HEK293 (cell line): Measurements from ENCODE around the gene ENDOU.
A peak's percentile ranks its signal among the peaks of the same experiment; 100 is the strongest.

Experiments
- CTCF ChIA-PET: fragments of 350-600 bp; formaldehyde crosslinking; extraction: SDS; loops from one replicate; lab custom pipeline; 2021; ENCODE audit warnings: antibody characterized with exemption; lab: Yijun Ruan, JAX
- POLR2A ChIA-PET: fragments of 300-600 bp; formaldehyde crosslinking; extraction: SDS; loops from one replicate; lab custom pipeline; 2020; ENCODE audit warnings: antibody characterized with exemption, inconsistent platforms; lab: Yijun Ruan, JAX
- H3K27ac ChIP-seq: fragments of 200-500 bp; sonication (Bioruptor generic); 2 replicates; pipeline ENCODE4 v1.5.1; 2014; ENCODE audit warnings: low read depth, low read length, control low read depth, inconsistent platforms; ENCODE audit errors: extremely low read depth
- H3K36me3 ChIP-seq, 2 experiments: fragments of 200-500 bp in 1 of 2; sonication (Bioruptor generic) in 1 of 2; 1 replicate in 1 of 2; 2 replicates in 1 of 2; pipeline ENCODE4 v1.5.1; 2014 to 2017; ENCODE audit warnings: inconsistent platforms in 2 of 2, low read length in 2 of 2; ENCODE audit not compliant: control insufficient read depth in 2 of 2, insufficient read depth in 1 of 2
- H3K4me1 ChIP-seq: fragments of 200-500 bp; sonication (Bioruptor generic); 2 replicates; pipeline ENCODE4 v1.5.1; 2014; ENCODE audit warnings: mild to moderate bottlenecking, low read length, inconsistent platforms; ENCODE audit not compliant: control insufficient read depth, insufficient read depth
- H3K4me3 ChIP-seq: 2 replicates; pipeline ENCODE4 v1.5.1; 2011; ENCODE audit warnings: low read depth, mild to moderate bottlenecking, control low read depth, low read length, moderate library complexity
- H3K9me3 ChIP-seq: fragments of 200-500 bp; sonication (Bioruptor generic); 2 replicates; pipeline ENCODE4 v1.5.1; 2014; ENCODE audit warnings: low read depth, low read length, inconsistent platforms; ENCODE audit not compliant: control insufficient read depth, insufficient read depth
- FEZF1 ChIP-seq: fragments of 450-650 bp; formaldehyde crosslinking; IDR thresholded peaks from 2 replicates; pipeline ENCODE4 v1.5.1; 2016; ENCODE audit warnings: missing biosample characterization, missing genetic modification characterization
- GLIS1 ChIP-seq: fragments of 450-650 bp; formaldehyde crosslinking; IDR thresholded peaks from 2 replicates; pipeline ENCODE4 v1.5.1; 2016; ENCODE audit warnings: missing biosample characterization, missing genetic modification characterization
- KLF10 ChIP-seq: fragments of 450-650 bp; IDR thresholded peaks from 2 replicates; pipeline ENCODE4 v1.5.1; 2018; ENCODE audit warnings: missing biosample characterization, mild to moderate bottlenecking, missing genetic modification characterization
- KLF16 ChIP-seq: fragments of 450-650 bp; formaldehyde crosslinking; IDR thresholded peaks from 2 replicates; pipeline ENCODE4 v1.5.1; 2017; ENCODE audit warnings: missing biosample characterization, missing genetic modification characterization
- KLF7 ChIP-seq: fragments of 450-650 bp; formaldehyde crosslinking; IDR thresholded peaks from 2 replicates; pipeline ENCODE4 v1.5.1; 2016; ENCODE audit warnings: missing biosample characterization, missing genetic modification characterization, borderline replicate concordance
- KLF8 ChIP-seq: fragments of 450-650 bp; formaldehyde crosslinking; IDR thresholded peaks from 2 replicates; pipeline ENCODE4 v1.5.1; 2016; ENCODE audit warnings: missing biosample characterization, missing genetic modification characterization
- OSR2 ChIP-seq: fragments of 450-650 bp; formaldehyde crosslinking; IDR thresholded peaks from 2 replicates; pipeline ENCODE4 v1.5.1; 2016; ENCODE audit warnings: missing biosample characterization, missing genetic modification characterization
- YY2 ChIP-seq: fragments of 450-650 bp; formaldehyde crosslinking; IDR thresholded peaks from 2 replicates; pipeline ENCODE4 v1.5.1; 2016; ENCODE audit warnings: missing biosample characterization, missing genetic modification characterization
- ZNF394 ChIP-seq: fragments of 450-650 bp; formaldehyde crosslinking; IDR thresholded peaks from 2 replicates; pipeline ENCODE4 v1.5.1; 2016; ENCODE audit warnings: missing biosample characterization, missing genetic modification characterization, mild to moderate bottlenecking, moderate library complexity, borderline replicate concordance
- ZNF404 ChIP-seq: fragments of 450-650 bp; formaldehyde crosslinking; IDR thresholded peaks from 2 replicates; pipeline ENCODE4 v1.5.1; 2017; ENCODE audit warnings: missing biosample characterization, missing genetic modification characterization
- ZNF747 ChIP-seq: fragments of 450-650 bp; formaldehyde crosslinking; IDR thresholded peaks from 2 replicates; pipeline ENCODE4 v1.5.1; 2016; ENCODE audit warnings: missing biosample characterization, missing genetic modification characterization
- ZNF843 ChIP-seq: fragments of 450-650 bp; formaldehyde crosslinking; IDR thresholded peaks from 2 replicates; pipeline ENCODE4 v1.5.1; 2016; ENCODE audit warnings: missing biosample characterization, missing genetic modification characterization
- ZSCAN16 ChIP-seq: fragments of 450-650 bp; formaldehyde crosslinking; IDR thresholded peaks from 2 replicates; pipeline ENCODE4 v1.5.1; 2016; ENCODE audit warnings: missing biosample characterization, missing genetic modification characterization
- TF ChIP-seq, protein P1 (sequence below): fragments of 450-650 bp; formaldehyde crosslinking; IDR thresholded peaks from 2 replicates; pipeline ENCODE4 v1.5.1; 2016; ENCODE audit warnings: missing biosample characterization, missing genetic modification characterization
- TF ChIP-seq, protein P2 (sequence below): fragments of 450-650 bp; formaldehyde crosslinking; IDR thresholded peaks from 2 replicates; pipeline ENCODE4 v1.5.1; 2016; ENCODE audit warnings: missing biosample characterization, missing genetic modification characterization
- TF ChIP-seq, protein P3 (sequence below): fragments of 450-650 bp; formaldehyde crosslinking; IDR thresholded peaks from 2 replicates; pipeline ENCODE4 v1.5.1; 2016; ENCODE audit warnings: missing biosample characterization, missing genetic modification characterization
- TF ChIP-seq, protein P4 (sequence below): fragments of 450-650 bp; formaldehyde crosslinking; IDR thresholded peaks from 2 replicates; pipeline ENCODE4 v1.5.1; 2016; ENCODE audit warnings: missing biosample characterization, missing genetic modification characterization, low read depth
- TF ChIP-seq, protein P5 (sequence below): fragments of 450-650 bp; IDR thresholded peaks from 2 replicates; pipeline ENCODE4 v1.5.1; 2018; ENCODE audit warnings: missing biosample characterization, mild to moderate bottlenecking, missing genetic modification characterization
- TF ChIP-seq, protein P6 (sequence below): fragments of 450-650 bp; formaldehyde crosslinking; IDR thresholded peaks from 2 replicates; pipeline ENCODE4 v1.5.1; 2016; ENCODE audit warnings: missing biosample characterization, missing genetic modification characterization
- TF ChIP-seq, protein P7 (sequence below): fragments of 450-650 bp; formaldehyde crosslinking; IDR thresholded peaks from 2 replicates; pipeline ENCODE4 v1.5.1; 2017; ENCODE audit warnings: missing biosample characterization, missing genetic modification characterization
- TF ChIP-seq, protein P8 (sequence below): fragments of 450-650 bp; formaldehyde crosslinking; IDR thresholded peaks from 2 replicates; pipeline ENCODE4 v1.5.1; 2017; ENCODE audit warnings: missing biosample characterization, missing genetic modification characterization

The ENDOU gene

DNA sequence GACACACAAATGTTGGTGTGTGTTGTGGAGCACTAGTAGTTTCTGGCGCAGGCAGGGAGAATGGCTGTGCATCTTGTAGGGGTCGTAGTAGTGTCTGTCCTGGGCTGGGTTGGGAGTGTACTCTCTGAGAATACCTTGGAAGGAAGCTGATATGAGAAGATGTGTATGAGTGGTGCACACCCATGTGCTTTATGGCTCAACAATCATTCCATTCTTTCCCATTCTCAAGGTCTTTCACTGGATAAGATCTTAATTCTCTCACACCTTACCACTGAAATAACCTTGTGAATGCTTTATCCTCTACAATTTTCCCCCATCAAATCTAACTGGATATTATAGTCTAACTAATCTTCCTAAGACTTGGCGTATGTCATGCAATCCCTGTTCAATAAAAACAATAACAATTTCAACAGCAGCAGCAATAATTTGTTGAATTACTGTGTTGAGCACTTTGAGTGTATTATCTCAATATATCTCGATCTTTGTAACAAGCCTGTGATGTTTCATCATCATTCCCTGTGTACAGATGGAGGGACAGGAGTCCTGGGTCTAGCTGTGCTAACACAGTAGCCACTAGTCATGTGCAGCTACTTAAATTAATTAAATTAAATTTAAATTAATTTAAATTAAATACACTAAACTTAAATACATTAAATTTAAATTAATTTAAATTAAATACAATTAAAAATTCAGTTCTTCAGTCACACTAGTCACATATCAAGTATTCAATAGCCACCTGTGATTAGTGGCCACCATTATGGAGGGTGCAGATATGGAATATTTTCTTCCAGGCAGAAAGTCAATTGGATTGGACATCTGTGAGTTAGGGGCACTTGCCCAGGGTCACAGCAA, 44.2 kb upstream of the ENDOU start (continued):
- TF ChIP-seq, protein P1, sequence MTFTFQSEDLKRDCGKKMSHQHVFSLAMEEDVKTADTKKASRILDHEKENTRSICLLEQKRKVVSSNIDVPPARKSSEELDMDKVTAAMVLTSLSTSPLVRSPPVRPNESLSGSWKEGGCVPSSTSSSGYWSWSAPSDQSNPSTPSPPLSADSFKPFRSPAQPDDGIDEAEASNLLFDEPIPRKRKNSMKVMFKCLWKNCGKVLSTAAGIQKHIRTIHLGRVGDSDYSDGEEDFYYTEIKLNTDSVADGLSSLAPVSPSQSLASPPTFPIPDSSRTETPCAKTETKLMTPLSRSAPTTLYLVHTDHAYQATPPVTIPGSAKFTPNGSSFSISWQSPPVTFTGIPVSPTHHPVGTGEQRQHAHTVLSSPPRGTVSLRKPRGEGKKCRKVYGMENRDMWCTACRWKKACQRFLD (tag by site-specific recombination): no peak
- TF ChIP-seq KLF16 (tag by site-specific recombination): 0 out of 2 replicates have a peak, but pooled peaks have one; percentile 21
- TF ChIP-seq, protein P2, sequence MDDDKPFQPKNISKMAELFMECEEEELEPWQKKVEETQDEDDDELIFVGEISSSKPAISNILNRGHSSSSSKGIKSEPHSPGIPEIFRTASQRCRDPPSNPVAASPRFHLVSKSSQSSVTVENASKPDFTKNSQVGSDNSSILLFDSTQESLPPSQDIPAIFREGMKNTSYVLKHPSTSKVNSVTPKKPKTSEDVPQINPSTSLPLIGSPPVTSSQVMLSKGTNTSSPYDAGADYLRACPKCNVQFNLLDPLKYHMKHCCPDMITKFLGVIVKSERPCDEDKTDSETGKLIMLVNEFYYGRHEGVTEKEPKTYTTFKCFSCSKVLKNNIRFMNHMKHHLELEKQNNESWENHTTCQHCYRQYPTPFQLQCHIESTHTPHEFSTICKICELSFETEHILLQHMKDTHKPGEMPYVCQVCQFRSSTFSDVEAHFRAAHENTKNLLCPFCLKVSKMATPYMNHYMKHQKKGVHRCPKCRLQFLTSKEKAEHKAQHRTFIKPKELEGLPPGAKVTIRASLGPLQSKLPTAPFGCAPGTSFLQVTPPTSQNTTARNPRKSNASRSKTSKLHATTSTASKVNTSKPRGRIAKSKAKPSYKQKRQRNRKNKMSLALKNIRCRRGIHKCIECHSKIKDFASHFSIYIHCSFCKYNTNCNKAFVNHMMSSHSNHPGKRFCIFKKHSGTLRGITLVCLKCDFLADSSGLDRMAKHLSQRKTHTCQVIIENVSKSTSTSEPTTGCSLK: no peak
- TF ChIP-seq ZNF404 (tag by site-specific recombination): no peak
- TF ChIP-seq, protein P3, sequence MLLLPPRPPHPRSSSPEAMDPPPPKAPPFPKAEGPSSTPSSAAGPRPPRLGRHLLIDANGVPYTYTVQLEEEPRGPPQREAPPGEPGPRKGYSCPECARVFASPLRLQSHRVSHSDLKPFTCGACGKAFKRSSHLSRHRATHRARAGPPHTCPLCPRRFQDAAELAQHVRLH (tag by site-specific recombination): peak; percentile 34; the same call in 1 of the 2 replicates
- peak; percentile 79 for TF ChIP-seq OSR2 (tag by site-specific recombination)
- TF ChIP-seq, protein P4, sequence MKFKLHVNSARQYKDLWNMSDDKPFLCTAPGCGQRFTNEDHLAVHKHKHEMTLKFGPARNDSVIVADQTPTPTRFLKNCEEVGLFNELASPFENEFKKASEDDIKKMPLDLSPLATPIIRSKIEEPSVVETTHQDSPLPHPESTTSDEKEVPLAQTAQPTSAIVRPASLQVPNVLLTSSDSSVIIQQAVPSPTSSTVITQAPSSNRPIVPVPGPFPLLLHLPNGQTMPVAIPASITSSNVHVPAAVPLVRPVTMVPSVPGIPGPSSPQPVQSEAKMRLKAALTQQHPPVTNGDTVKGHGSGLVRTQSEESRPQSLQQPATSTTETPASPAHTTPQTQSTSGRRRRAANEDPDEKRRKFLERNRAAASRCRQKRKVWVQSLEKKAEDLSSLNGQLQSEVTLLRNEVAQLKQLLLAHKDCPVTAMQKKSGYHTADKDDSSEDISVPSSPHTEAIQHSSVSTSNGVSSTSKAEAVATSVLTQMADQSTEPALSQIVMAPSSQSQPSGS (tag by site-specific recombination): 0 out of 2 replicates have a peak, but pooled peaks have one; percentile 48
- peak; percentile 55; the same call in 1 of the 2 replicates for TF ChIP-seq FEZF1
- TF ChIP-seq, protein P5, sequence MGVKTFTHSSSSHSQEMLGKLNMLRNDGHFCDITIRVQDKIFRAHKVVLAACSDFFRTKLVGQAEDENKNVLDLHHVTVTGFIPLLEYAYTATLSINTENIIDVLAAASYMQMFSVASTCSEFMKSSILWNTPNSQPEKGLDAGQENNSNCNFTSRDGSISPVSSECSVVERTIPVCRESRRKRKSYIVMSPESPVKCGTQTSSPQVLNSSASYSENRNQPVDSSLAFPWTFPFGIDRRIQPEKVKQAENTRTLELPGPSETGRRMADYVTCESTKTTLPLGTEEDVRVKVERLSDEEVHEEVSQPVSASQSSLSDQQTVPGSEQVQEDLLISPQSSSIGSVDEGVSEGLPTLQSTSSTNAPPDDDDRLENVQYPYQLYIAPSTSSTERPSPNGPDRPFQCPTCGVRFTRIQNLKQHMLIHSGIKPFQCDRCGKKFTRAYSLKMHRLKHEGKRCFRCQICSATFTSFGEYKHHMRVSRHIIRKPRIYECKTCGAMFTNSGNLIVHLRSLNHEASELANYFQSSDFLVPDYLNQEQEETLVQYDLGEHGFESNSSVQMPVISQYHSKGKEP: peak; percentile 51; the same call in 1 of the 2 replicates
- TF ChIP-seq ZSCAN16 (tag by site-specific recombination): no peak
- 0 out of 2 replicates have a peak, but pooled peaks have one; percentile 25 for TF ChIP-seq ZNF843 (tag by site-specific recombination)

DNA sequence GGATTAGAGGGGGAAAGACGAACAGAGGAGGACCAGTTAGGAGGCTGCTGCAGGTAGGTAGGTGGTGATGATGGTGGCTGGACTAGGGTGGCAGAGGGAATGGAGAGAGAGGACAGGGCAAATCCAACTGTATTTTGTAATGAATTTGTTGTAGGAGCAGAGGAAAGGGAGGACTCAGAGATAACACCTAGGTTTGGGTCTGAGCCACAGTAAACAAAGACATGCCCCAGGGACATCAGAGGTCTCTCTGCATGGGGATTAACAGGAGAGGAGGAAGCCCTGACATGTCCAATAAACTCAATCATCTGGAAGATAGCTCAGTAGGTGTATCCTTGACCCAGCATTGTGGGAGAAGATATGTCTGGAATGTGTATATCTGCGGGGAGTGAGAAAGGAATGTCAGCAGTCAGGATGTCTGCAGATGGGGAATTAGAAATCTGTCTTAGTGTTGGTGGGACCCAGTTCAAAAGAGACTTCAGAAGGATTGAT, 43.1 kb upstream of the ENDOU start:
- Histone ChIP-seq H3K36me3 (no peaks in the 10 kb centered on the region), H3K4me3 (no peak overlapping the region), H3K27ac (no peak overlapping the region; the same call in 1 of the 2 replicates), H3K9me3 (no peaks in the 10 kb centered on the region), H3K4me1 (no peaks in the 10 kb centered on the region; the same call in 1 of the 2 replicates)
- POLR2A ChIA-PET: interaction anchor here (1.0 to 3.7 kb wide), 8 partner anchors 9 to 62 kb away, joined by 3 to 34 read pairs (median 4); partner anchors contain the start of genes HDAC7, RAPGEF3 and RPAP3
- CTCF ChIA-PET: interaction anchor here (0.6 to 19.6 kb wide), 15 partner anchors 11 to 397 kb away, joined by 3 to 784 read pairs (median 10); partner anchors contain the start of genes ENDOU, RAPGEF3 and RPAP3
- TF ChIP-seq ZNF394 (tag by site-specific recombination) (peak; percentile 18; the same call in 1 of the 2 replicates), KLF7 (tag by site-specific recombination) (peak; percentile 77; the same call in 1 of the 2 replicates), KLF8 (peak; percentile 72), GLIS1 (tag by site-specific recombination) (peak; percentile 94), KLF10 (tag by site-specific recombination) (peak; percentile 50; the same call in 1 of the 2 replicates), YY2 (tag by site-specific recombination) (no peak; the same call in 1 of the 2 replicates), OSR2 (tag by site-specific recombination) (peak; percentile 93), ZSCAN16 (tag by site-specific recombination) (peak; percentile 37; the same call in 1 of the 2 replicates), KLF16 (tag by site-specific recombination) (peak; percentile 50; the same call in 1 of the 2 replicates), ZNF747 (tag by site-specific recombination) (no peak)
- TF ChIP-seq, protein P6, sequence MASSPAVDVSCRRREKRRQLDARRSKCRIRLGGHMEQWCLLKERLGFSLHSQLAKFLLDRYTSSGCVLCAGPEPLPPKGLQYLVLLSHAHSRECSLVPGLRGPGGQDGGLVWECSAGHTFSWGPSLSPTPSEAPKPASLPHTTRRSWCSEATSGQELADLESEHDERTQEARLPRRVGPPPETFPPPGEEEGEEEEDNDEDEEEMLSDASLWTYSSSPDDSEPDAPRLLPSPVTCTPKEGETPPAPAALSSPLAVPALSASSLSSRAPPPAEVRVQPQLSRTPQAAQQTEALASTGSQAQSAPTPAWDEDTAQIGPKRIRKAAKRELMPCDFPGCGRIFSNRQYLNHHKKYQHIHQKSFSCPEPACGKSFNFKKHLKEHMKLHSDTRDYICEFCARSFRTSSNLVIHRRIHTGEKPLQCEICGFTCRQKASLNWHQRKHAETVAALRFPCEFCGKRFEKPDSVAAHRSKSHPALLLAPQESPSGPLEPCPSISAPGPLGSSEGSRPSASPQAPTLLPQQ (tag by site-specific recombination): peak; percentile 74; the same call in 1 of the 2 replicates
- TF ChIP-seq, protein P7, sequence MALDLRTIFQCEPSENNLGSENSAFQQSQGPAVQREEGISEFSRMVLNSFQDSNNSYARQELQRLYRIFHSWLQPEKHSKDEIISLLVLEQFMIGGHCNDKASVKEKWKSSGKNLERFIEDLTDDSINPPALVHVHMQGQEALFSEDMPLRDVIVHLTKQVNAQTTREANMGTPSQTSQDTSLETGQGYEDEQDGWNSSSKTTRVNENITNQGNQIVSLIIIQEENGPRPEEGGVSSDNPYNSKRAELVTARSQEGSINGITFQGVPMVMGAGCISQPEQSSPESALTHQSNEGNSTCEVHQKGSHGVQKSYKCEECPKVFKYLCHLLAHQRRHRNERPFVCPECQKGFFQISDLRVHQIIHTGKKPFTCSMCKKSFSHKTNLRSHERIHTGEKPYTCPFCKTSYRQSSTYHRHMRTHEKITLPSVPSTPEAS (tag by site-specific recombination): no peak
- TF ChIP-seq, protein P8, sequence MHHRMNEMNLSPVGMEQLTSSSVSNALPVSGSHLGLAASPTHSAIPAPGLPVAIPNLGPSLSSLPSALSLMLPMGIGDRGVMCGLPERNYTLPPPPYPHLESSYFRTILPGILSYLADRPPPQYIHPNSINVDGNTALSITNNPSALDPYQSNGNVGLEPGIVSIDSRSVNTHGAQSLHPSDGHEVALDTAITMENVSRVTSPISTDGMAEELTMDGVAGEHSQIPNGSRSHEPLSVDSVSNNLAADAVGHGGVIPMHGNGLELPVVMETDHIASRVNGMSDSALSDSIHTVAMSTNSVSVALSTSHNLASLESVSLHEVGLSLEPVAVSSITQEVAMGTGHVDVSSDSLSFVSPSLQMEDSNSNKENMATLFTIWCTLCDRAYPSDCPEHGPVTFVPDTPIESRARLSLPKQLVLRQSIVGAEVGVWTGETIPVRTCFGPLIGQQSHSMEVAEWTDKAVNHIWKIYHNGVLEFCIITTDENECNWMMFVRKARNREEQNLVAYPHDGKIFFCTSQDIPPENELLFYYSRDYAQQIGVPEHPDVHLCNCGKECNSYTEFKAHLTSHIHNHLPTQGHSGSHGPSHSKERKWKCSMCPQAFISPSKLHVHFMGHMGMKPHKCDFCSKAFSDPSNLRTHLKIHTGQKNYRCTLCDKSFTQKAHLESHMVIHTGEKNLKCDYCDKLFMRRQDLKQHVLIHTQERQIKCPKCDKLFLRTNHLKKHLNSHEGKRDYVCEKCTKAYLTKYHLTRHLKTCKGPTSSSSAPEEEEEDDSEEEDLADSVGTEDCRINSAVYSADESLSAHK (tag by site-specific recombination): peak; percentile 69; the same call in 1 of the 2 replicates
